Smooth muscle cell (in vitro differentiated cells): ENCODE measurements around the gene NAALADL2. TPM values are rescaled to one million over a fixed set of nuclear protein-coding genes. Genes with fewer than 3 reads are reported as not detected.

Experiments
- DNase-seq: peaks from one replicate; lab custom pipeline; 2025; ENCODE audit not compliant: unreplicated experiment; lab: John Stamatoyannopoulos, UW
- H2AFZ ChIP-seq: fragments of 200-600 bp; sonication (generic); 2 replicates; pipeline ENCODE4 v1.6.0; 2016; ENCODE audit warnings: antibody characterized with exemption, low read depth, mild to moderate bottlenecking
- H3F3A ChIP-seq: fragments of 200-600 bp; sonication (generic); 2 replicates; pipeline ENCODE4 v1.6.0; 2017; ENCODE audit warnings: antibody characterized with exemption, low read depth
- H3K27ac ChIP-seq: fragments of 200-600 bp; sonication (generic); 2 replicates; pipeline ENCODE4 v1.5.1; 2016; ENCODE audit warnings: low read depth, mild to moderate bottlenecking
- H3K27me3 ChIP-seq: fragments of 200-600 bp; sonication (generic); 2 replicates; pipeline ENCODE4 v1.6.1; 2016; ENCODE audit warnings: low read depth, mild to moderate bottlenecking
- H3K36me3 ChIP-seq: fragments of 200-600 bp; sonication (generic); 2 replicates; pipeline ENCODE4 v1.5.1; 2016; ENCODE audit warnings: low read depth
- H3K4me1 ChIP-seq: fragments of 200-600 bp; sonication (generic); 2 replicates; pipeline ENCODE4 v1.5.1; 2016; ENCODE audit warnings: low read depth
- H3K4me2 ChIP-seq: fragments of 200-600 bp; sonication (generic); 2 replicates; pipeline ENCODE4 v1.6.0; 2016; ENCODE audit warnings: mild to moderate bottlenecking
- H3K4me3 ChIP-seq: fragments of 200-600 bp; sonication (generic); 2 replicates; pipeline ENCODE4 v1.5.1; 2016; ENCODE audit warnings: mild to moderate bottlenecking
- H3K79me2 ChIP-seq: fragments of 200-600 bp; sonication (generic); 2 replicates; pipeline ENCODE4 v1.6.0; 2016; ENCODE audit warnings: low read depth, mild to moderate bottlenecking
- H3K9ac ChIP-seq: fragments of 200-600 bp; sonication (generic); 2 replicates; pipeline ENCODE4 v1.6.0; 2016; ENCODE audit warnings: low read depth
- H3K9me3 ChIP-seq: fragments of 200-600 bp; sonication (generic); replicated peaks from 2 replicates; pipeline ENCODE4 v1.5.1; 2016; ENCODE audit warnings: low read depth
- H4K20me1 ChIP-seq: fragments of 200-600 bp; sonication (generic); 2 replicates; pipeline ENCODE4 v1.6.0; 2016; ENCODE audit warnings: low read depth
- CTCF ChIP-seq: fragments of 200-600 bp; sonication (generic); IDR thresholded peaks from 2 replicates; pipeline ENCODE4 v1.5.1; 2017; ENCODE audit warnings: borderline replicate concordance, mild to moderate bottlenecking, antibody characterized with exemption; ENCODE audit not compliant: insufficient read depth, poor library complexity, severe bottlenecking
- WGBS: methylation state at CpG from one replicate; pipeline ENCODE4 v1.1.7; 2016; ENCODE audit warnings: low lambda C conversion rate; 5-methylcytosine and 5-hydroxymethylcytosine counted together
- polyA plus RNA-seq: library from polyadenylated mRNA; unstranded; fragments of >200 nt; fragmentation: Nextera tagmentation; extraction: Ambion mirVana; gene quantifications from 2 replicates; pipeline ENCODE4 v1.2.1, GENCODE V29; 2016
- total RNA-seq: library from RNA; depleted of rRNA; stranded (reverse); fragments of >200 nt; gene quantifications from 2 replicates; pipeline ENCODE4 v1.2.3, GENCODE V29; 2014

NAALADL2 gene
- total and polyA plus RNA-seq, 2 experiments from 2014 or later = 2.5 to 13.8 TPM

GRCh38 chr3:175743733-175744400, 884.7 kb downstream of the NAALADL2 start:
- no peaks in the 10 kb centered on the region for H3K27me3 ChIP-seq
- H3K27ac ChIP-seq = peak overlapping the region; percentile 35
- no peaks in the 10 kb centered on the region for H3K9me3 ChIP-seq
- H3K4me1 ChIP-seq = no peaks in the 10 kb centered on the region
- no peak overlapping the region for H3K4me3 ChIP-seq
- H3K79me2 ChIP-seq = no peaks in the 10 kb centered on the region
- 81% methylated on average over 5 of the region's 5 CpGs for WGBS
- H3K4me2 ChIP-seq = no peak overlapping the region
- H4K20me1 ChIP-seq = no peaks in the 10 kb centered on the region
- H3K9ac ChIP-seq = no peak overlapping the region
- no peak overlapping the region for H2AFZ ChIP-seq
- TF ChIP-seq CTCF = no peak
- DNase-seq = no peak
- H3F3A ChIP-seq = no peaks in the 10 kb centered on the region
- no peaks in the 10 kb centered on the region for H3K36me3 ChIP-seq

- Histone ChIP-seq H3K9ac (no peak overlapping the region), H3K27ac (no peak overlapping the region), H3K27me3 (no peaks in the 10 kb centered on the region), H3K36me3 (no peaks in the 10 kb centered on the region), H3F3A (no peaks in the 10 kb centered on the region), H4K20me1 (no peaks in the 10 kb centered on the region), H3K4me1 (no peaks in the 10 kb centered on the region), H3K79me2 (no peaks in the 10 kb centered on the region), H3K9me3 (no peaks in the 10 kb centered on the region), H2AFZ (no peak overlapping the region), H3K4me2 (no peak overlapping the region), H3K4me3 (no peak overlapping the region)
- TF ChIP-seq CTCF = no peak
- 87% methylated on average over 2 of the region's 2 CpGs for WGBS
- no peak for DNase-seq
Measured at GRCh38 chr3:175746308-175746707, 887.2 kb downstream of the NAALADL2 start.

GRCh38 chr3:175748087-175748730, 889.1 kb downstream of the NAALADL2 start:
- Histone ChIP-seq H3K4me1 (no peaks in the 10 kb centered on the region), H3K27me3 (no peaks in the 10 kb centered on the region), H3K79me2 (no peaks in the 10 kb centered on the region), H3F3A (no peaks in the 10 kb centered on the region), H3K27ac (no peak overlapping the region), H3K9me3 (no peaks in the 10 kb centered on the region), H3K4me3 (no peak overlapping the region), H2AFZ (no peak overlapping the region), H3K36me3 (no peaks in the 10 kb centered on the region), H4K20me1 (no peaks in the 10 kb centered on the region), H3K9ac (no peak overlapping the region), H3K4me2 (no peak overlapping the region)
- WGBS = 91% methylated on average over 3 of the region's 3 CpGs
- no peak for DNase-seq
- TF ChIP-seq CTCF = no peak
